ENCODE measurements around the gene KRTAP25-1.

The KRTAP25-1 gene

GRCh38 chr21:30289215-30289614 lies at the start of gene KRTAP25-1:
TSS of gene KRTAP25-1 (minus strand) at chr21:30289514. CDS start at chr21:30289490, 24 bp downstream.
- TF ChIP-seq CTCF (IDR thresholded peaks at IDR 0.05; ENCODE audit: control extremely low read depth, extremely low read depth, low read depth, missing control alignments) = no peak
- ChIA-PET CTCF (no interaction called here), POLR2A (no interaction called here)
- no peak for DNase-seq (ENCODE audit: extremely low spot score)

GRCh38 chr21:30338717-30339116 lies 49.4 kb upstream of the KRTAP25-1 start:
- no peak for DNase-seq (ENCODE audit: extremely low spot score)
- CTCF ChIA-PET = interaction anchor here (1.4 kb wide), 1 partner anchor 11 kb away, joined by 3 read pairs; no protein-coding TSS in a partner anchor
- TF ChIP-seq CTCF (IDR thresholded peaks at IDR 0.05; ENCODE audit: control extremely low read depth, extremely low read depth, low read depth, missing control alignments) = no peak
- POLR2A ChIA-PET = no interaction called here

GRCh38 chr21:30337772-30338171 lies 48.5 kb upstream of the KRTAP25-1 start:
- DNase-seq (ENCODE audit: extremely low spot score) = no peak
- no peak for TF ChIP-seq CTCF (IDR thresholded peaks at IDR 0.05; ENCODE audit: control extremely low read depth, extremely low read depth, low read depth, missing control alignments)
- ChIA-PET CTCF (interaction anchor here (1.4 kb wide), 1 partner anchor 10 kb away, joined by 3 read pairs; no protein-coding TSS in a partner anchor), POLR2A (no interaction called here)

- CTCF ChIA-PET = interaction anchor here (1.4 kb wide), 1 partner anchor 9 kb away, joined by 3 read pairs; no protein-coding TSS in a partner anchor
- TF ChIP-seq CTCF (IDR thresholded peaks at IDR 0.05; ENCODE audit: control extremely low read depth, extremely low read depth, low read depth, missing control alignments) = no peak
- POLR2A ChIA-PET = no interaction called here
- DNase-seq (ENCODE audit: extremely low spot score) = no peak
Measured at GRCh38 chr21:30337276-30337744, 48.0 kb upstream of the KRTAP25-1 start, which contains the start of gene KRTAP27-1. TSS of gene KRTAP27-1 (minus strand) at chr21:30337694. CDS start at chr21:30337668, 26 bp downstream.

GRCh38 chr21:30336596-30336995 lies 47.3 kb upstream of the KRTAP25-1 start:
- no peak for TF ChIP-seq CTCF (IDR thresholded peaks at IDR 0.05; ENCODE audit: control extremely low read depth, extremely low read depth, low read depth, missing control alignments)
- ChIA-PET POLR2A (no interaction called here), CTCF (no interaction called here)
- DNase-seq (ENCODE audit: extremely low spot score) = no peak

GRCh38 chr21:30333736-30334135 lies 44.4 kb upstream of the KRTAP25-1 start:
- no peak for TF ChIP-seq CTCF (IDR thresholded peaks at IDR 0.05; ENCODE audit: control extremely low read depth, extremely low read depth, low read depth, missing control alignments)
- ChIA-PET POLR2A (no interaction called here), CTCF (interaction anchor here (1.2 kb wide), 1 partner anchor 15 kb away, joined by 3 read pairs; the partner anchor contains the start of gene KRTAP23-1)
- no peak for DNase-seq (ENCODE audit: extremely low spot score)

Data from GM10248 (cell line).